ENCODE results near the gene KLHL1. TPM values are rescaled to one million over a fixed set of nuclear protein-coding genes. Genes with fewer than 3 reads are reported as not detected.
"Not testable (repeated sequence)": the region's sequence is repeated elsewhere in the genome, so short reads cannot be mapped to it uniquely, and the experiment has no call there.

The KLHL1 gene
- not detected for total RNA-seq

- Histone ChIP-seq H3K4me3 (no peak within 1 kb of the TSS), H3K36me3 (no peaks in the 10 kb centered on the region), H3K27ac (no peak within 1 kb of the TSS), H3K27me3 (no peaks in the 10 kb centered on the region), H3K4me1 (no peaks in the 10 kb centered on the region), H3K9me3 (no peaks in the 10 kb centered on the region)
- TF ChIP-seq POLR2A (IDR thresholded peaks at IDR 0.05): no peak
- DNase-seq: no peak
- ATAC-seq: no peak
- intact Hi-C loops (cut with DNase I; ENCODE audit: low total_unique reads): no loop called here
- in situ Hi-C loops (cut with MboI; ENCODE audit: low sequenced_read_pairs in 4 of 4): no loop called here
These were observed at the start of gene KLHL1 for GRCh38 chr13:70108356-70109105. Gene KLHL1, minus strand, starts transcription at chr13:70108452. Its CDS starts 753 bp downstream, at chr13:70107699.

- DNase-seq; ATAC-seq; H3K27ac ChIP-seq; H3K9me3 ChIP-seq; in situ Hi-C loops (cut with MboI; ENCODE audit: low sequenced_read_pairs in 4 of 4); H3K4me1 ChIP-seq; intact Hi-C loops (cut with DNase I; ENCODE audit: low total_unique reads); H3K27me3 ChIP-seq; H3K4me3 ChIP-seq; H3K36me3 ChIP-seq: not testable (repeated sequence)
These were observed 34.4 kb upstream of the KLHL1 start for GRCh38 chr13:70142658-70143057.

- TF ChIP-seq POLR2A (IDR thresholded peaks at IDR 0.05): no peak
- no peak for TF ChIP-seq CTCF (IDR thresholded peaks at IDR 0.05 in 4 of 5, conservative IDR thresholded peaks at IDR 0.05 in 1 of 5)
- Histone ChIP-seq H3K27me3 (no peaks in the 10 kb centered on the region), H3K4me1 (no peaks in the 10 kb centered on the region), H3K4me3 (no peak overlapping the region), H3K27ac (no peak overlapping the region), H3K36me3 (no peaks in the 10 kb centered on the region), H3K9me3 (no peaks in the 10 kb centered on the region)
- DNase-seq: no peak
- in situ Hi-C loops (cut with MboI; ENCODE audit: low sequenced_read_pairs in 4 of 4): no loop called here
- intact Hi-C loops (cut with DNase I; ENCODE audit: low total_unique reads): no loop called here
- ATAC-seq: no peak
These were observed 19.8 kb upstream of the KLHL1 start for GRCh38 chr13:70128098-70128497.

- ATAC-seq (no peak), DNase-seq (no peak)
- H3K4me1 ChIP-seq: no peaks in the 10 kb centered on the region
- no peaks in the 10 kb centered on the region for H3K9me3 ChIP-seq
- TF ChIP-seq CTCF (IDR thresholded peaks at IDR 0.05 in 4 of 5, conservative IDR thresholded peaks at IDR 0.05 in 1 of 5) (no peak), POLR2A (IDR thresholded peaks at IDR 0.05) (no peak)
- no peaks in the 10 kb centered on the region for H3K36me3 ChIP-seq
- no peaks in the 10 kb centered on the region for H3K27me3 ChIP-seq
- no peak overlapping the region for H3K4me3 ChIP-seq
- intact Hi-C loops (cut with DNase I; ENCODE audit: low total_unique reads): no loop called here
- no peak overlapping the region for H3K27ac ChIP-seq
- in situ Hi-C loops (cut with MboI; ENCODE audit: low sequenced_read_pairs in 4 of 4): no loop called here
These were observed 17.4 kb upstream of the KLHL1 start for GRCh38 chr13:70125693-70126092.

- ATAC-seq: no peak
- Histone ChIP-seq H3K36me3 (no peaks in the 10 kb centered on the region), H3K27me3 (no peaks in the 10 kb centered on the region), H3K9me3 (no peaks in the 10 kb centered on the region), H3K4me3 (no peak overlapping the region), H3K4me1 (no peaks in the 10 kb centered on the region), H3K27ac (no peak overlapping the region)
- intact Hi-C loops (cut with DNase I; ENCODE audit: low total_unique reads): no loop called here
- TF ChIP-seq CTCF (IDR thresholded peaks at IDR 0.05 in 4 of 5, conservative IDR thresholded peaks at IDR 0.05 in 1 of 5) (no peak), POLR2A (IDR thresholded peaks at IDR 0.05) (no peak)
- no peak for DNase-seq
- in situ Hi-C loops (cut with MboI; ENCODE audit: low sequenced_read_pairs in 4 of 4): no loop called here
These were observed 9.2 kb upstream of the KLHL1 start for GRCh38 chr13:70117338-70117905.
